AG08395 (cell line): ENCODE data around the gene ALPI.

Source experiments
- DNase-seq: peaks from one replicate; pipeline ENCODE4 v3.0.0; 2012; ENCODE audit warnings: mixed read lengths, low spot score

The ALPI gene

GRCh38 chr2:232485348-232485756 is 29.4 kb downstream of the ALPI start:
- DNase-seq: no peak

- no peak for DNase-seq
Observed at GRCh38 chr2:232485757-232486557, 30.0 kb downstream of the ALPI start.

GRCh38 chr2:232486558-232487384 is 30.8 kb downstream of the ALPI start:
- no peak for DNase-seq

GRCh38 chr2:232487385-232488096 is 31.6 kb downstream of the ALPI start, which contains the start of gene ECEL1:
ECEL1 (minus strand) TSS chr2:232487834; CDS start chr2:232486653, 1,181 bp downstream.
- DNase-seq: no peak

GRCh38 chr2:232488097-232488711 is 32.3 kb downstream of the ALPI start:
- DNase-seq: no peak

GRCh38 chr2:232488721-232489300 is 32.9 kb downstream of the ALPI start:
- no peak for DNase-seq

GRCh38 chr2:232489516-232490220 is 33.7 kb downstream of the ALPI start:
- no peak for DNase-seq

- DNase-seq: no peak
Observed at GRCh38 chr2:232490221-232491138, 34.5 kb downstream of the ALPI start.

GRCh38 chr2:232491139-232491780 is 35.3 kb downstream of the ALPI start:
- DNase-seq: no peak

- no peak for DNase-seq
Observed at GRCh38 chr2:232492236-232492848, 36.4 kb downstream of the ALPI start.

GRCh38 chr2:232492963-232493700 is 37.2 kb downstream of the ALPI start:
- no peak for DNase-seq

- no peak for DNase-seq
Observed at GRCh38 chr2:232493701-232494474, 37.9 kb downstream of the ALPI start.

GRCh38 chr2:232494542-232494941 is 38.6 kb downstream of the ALPI start:
- no peak for DNase-seq

GRCh38 chr2:232495292-232495691 is 39.3 kb downstream of the ALPI start:
- no peak for DNase-seq

GRCh38 chr2:232496501-232497270 is 40.7 kb downstream of the ALPI start:
- DNase-seq: no peak

- DNase-seq: no peak
Observed at GRCh38 chr2:232497348-232497747, 41.4 kb downstream of the ALPI start.

- DNase-seq: no peak
Observed at GRCh38 chr2:232498452-232498851, 42.5 kb downstream of the ALPI start.
